ENCODE data around the gene DSCAM. TPM values are rescaled to one million over a fixed set of nuclear protein-coding genes. Genes with fewer than 3 reads are reported as not detected.

DSCAM gene
- polyA plus RNA-seq, 1 donor: 0.85 TPM

DNA sequence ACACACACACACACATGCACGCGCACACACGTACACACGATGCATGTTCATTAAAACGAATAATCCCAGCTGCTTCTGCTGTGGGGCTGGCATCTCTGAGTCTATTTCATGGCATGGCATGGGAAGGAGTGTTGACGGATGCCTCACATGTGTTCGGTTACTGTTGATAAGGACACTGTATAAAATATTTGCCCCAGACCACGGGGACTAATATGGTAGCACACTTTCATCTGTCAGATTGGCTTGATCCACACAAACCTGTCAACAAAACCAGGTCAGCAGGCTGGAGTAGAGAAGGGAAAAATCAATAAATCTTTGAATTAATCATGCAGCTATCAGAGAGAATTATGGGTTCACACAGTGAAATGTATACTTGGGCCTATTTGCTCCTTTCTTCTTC lies 171.9 kb downstream of the DSCAM start:
- WGBS (ENCODE audit: insufficient coverage, low lambda C conversion rate): no CpG with 5 or more reads among the region's 8 CpGs
- no peaks in the 10 kb centered on the region for H3K27me3 ChIP-seq (ENCODE audit: control insufficient read depth, insufficient read depth, low read length)
- no peak overlapping the region for H3K4me3 ChIP-seq (ENCODE audit: low read length)
- no peak overlapping the region for H3K27ac ChIP-seq (ENCODE audit: low read length)
- H3K9me3 ChIP-seq (ENCODE audit: control insufficient read depth, low read depth, low read length): no peaks in the 10 kb centered on the region
- no peaks in the 10 kb centered on the region for H3K4me1 ChIP-seq (ENCODE audit: control insufficient read depth, insufficient read depth, low read length)
- H3K36me3 ChIP-seq (ENCODE audit: control insufficient read depth, insufficient read depth, low read length): no peaks in the 10 kb centered on the region
- DNase-seq: no peak

DNA sequence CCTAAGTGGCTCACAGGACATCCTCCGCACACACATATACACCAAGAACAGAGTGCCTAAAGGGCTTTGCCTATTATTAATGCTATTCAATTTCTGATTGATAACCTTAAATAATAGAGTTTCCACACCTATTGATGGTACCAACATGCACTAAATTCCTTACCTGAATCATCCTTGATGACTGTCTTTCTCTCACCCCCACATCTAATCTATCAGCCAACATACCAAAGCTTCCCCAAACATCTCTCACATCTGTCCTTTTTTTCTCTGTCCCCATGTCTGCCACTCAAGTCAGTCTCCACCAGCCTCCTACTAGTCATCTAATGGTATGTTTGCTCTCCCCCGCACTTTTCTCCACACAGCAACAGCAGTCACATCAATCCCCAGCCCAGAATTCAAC lies 174.4 kb downstream of the DSCAM start:
- Histone ChIP-seq H3K9me3 (ENCODE audit: control insufficient read depth, low read depth, low read length) (no peaks in the 10 kb centered on the region), H3K27ac (ENCODE audit: low read length) (no peak overlapping the region), H3K27me3 (ENCODE audit: control insufficient read depth, insufficient read depth, low read length) (no peaks in the 10 kb centered on the region), H3K4me3 (ENCODE audit: low read length) (no peak overlapping the region), H3K4me1 (ENCODE audit: control insufficient read depth, insufficient read depth, low read length) (no peaks in the 10 kb centered on the region), H3K36me3 (ENCODE audit: control insufficient read depth, insufficient read depth, low read length) (no peaks in the 10 kb centered on the region)
- WGBS (ENCODE audit: insufficient coverage, low lambda C conversion rate): no CpG with 5 or more reads among the region's 2 CpGs
- no peak for DNase-seq

DNA sequence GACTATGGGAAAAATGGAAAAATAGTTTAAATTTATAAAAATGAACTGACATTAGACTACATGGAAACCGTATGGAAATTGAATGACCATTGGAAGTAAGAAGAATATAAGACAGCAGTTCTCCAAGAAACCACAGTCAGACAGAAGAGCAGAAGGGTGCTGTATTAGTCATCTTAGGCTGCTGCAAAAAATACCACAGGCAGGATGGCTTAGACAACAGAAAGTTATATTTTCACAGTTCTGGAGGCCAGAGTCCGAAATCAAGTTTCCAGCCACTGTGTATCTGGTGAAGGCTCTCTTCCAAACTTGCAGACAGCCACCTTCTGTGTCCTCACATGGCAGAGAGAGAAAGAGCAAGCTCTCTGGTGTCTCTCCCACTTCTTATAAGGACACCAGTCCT lies 175.2 kb downstream of the DSCAM start:
- DNase-seq: no peak
- Histone ChIP-seq H3K27ac (ENCODE audit: low read length) (no peak overlapping the region), H3K36me3 (ENCODE audit: control insufficient read depth, insufficient read depth, low read length) (no peaks in the 10 kb centered on the region), H3K4me1 (ENCODE audit: control insufficient read depth, insufficient read depth, low read length) (no peaks in the 10 kb centered on the region), H3K4me3 (ENCODE audit: low read length) (no peak overlapping the region), H3K9me3 (ENCODE audit: control insufficient read depth, low read depth, low read length) (no peaks in the 10 kb centered on the region), H3K27me3 (ENCODE audit: control insufficient read depth, insufficient read depth, low read length) (no peaks in the 10 kb centered on the region)
- WGBS (ENCODE audit: insufficient coverage, low lambda C conversion rate): 78% methylated on average over 1 of the region's 2 CpGs

DNA sequence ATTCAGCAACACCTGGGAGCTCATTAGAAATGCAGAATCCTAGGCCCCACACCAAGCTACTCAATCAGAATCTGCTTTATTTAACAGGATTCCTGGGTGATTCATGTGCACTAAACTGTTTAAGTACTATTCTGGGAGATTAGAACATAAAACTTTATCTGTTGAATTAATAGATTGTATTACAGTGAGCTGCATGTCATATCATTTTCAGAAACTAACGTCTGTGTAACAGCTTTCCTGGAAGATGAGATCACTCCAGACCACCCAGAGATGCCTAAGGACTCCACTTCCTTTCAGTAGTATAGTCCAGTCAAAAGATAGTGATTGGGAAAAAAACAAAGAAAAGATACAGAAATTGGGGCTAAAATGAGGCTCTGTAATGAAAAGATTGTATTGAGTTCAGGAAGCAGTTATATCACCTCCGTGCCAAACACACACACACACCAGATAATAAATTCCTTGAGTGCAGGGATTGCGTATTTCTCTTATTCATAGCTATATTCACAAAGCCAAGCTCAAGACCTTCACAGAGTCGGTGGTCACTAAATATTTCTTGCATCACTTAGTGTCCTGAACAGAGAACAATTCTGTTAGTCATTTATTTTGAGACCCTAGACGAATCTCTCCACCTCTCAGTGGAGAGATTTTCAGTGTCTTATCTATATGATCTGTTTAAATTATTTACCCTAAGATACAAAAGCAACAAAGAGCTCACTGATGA lies 178.2 kb downstream of the DSCAM start:
- Histone ChIP-seq H3K4me3 (ENCODE audit: low read length) (no peak overlapping the region), H3K27ac (ENCODE audit: low read length) (no peak overlapping the region), H3K27me3 (ENCODE audit: control insufficient read depth, insufficient read depth, low read length) (no peaks in the 10 kb centered on the region), H3K9me3 (ENCODE audit: control insufficient read depth, low read depth, low read length) (no peaks in the 10 kb centered on the region), H3K4me1 (ENCODE audit: control insufficient read depth, insufficient read depth, low read length) (no peaks in the 10 kb centered on the region), H3K36me3 (ENCODE audit: control insufficient read depth, insufficient read depth, low read length) (no peaks in the 10 kb centered on the region)
- DNase-seq: no peak
- whole genome bisulfite sequencing (ENCODE audit: insufficient coverage, low lambda C conversion rate): 60% methylated on average over 1 of the region's 5 CpGs

DNA sequence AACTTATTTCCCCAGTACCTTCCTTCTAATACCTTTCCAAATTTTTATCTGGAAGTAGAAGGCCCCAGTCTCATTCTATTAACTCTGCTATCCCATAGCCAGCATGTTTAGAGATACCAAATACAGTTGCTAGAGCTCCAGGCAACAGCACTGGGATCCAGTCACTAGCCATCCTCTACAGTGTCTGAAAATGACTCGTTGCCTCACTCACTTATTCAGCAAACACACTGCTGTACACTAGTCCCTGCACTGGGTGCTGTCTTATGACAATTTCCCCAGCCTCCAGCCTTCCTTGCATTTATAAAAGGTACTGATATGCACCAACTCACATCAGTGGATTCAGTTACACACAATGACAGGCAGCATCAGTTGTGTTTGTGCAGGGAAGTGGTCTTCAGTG lies 179.0 kb downstream of the DSCAM start:
- no peak overlapping the region for H3K27ac ChIP-seq (ENCODE audit: low read length)
- H3K36me3 ChIP-seq (ENCODE audit: control insufficient read depth, insufficient read depth, low read length): no peaks in the 10 kb centered on the region
- no peaks in the 10 kb centered on the region for H3K4me1 ChIP-seq (ENCODE audit: control insufficient read depth, insufficient read depth, low read length)
- no CpG with 5 or more reads among the region's 1 CpG for WGBS (ENCODE audit: insufficient coverage, low lambda C conversion rate)
- H3K27me3 ChIP-seq (ENCODE audit: control insufficient read depth, insufficient read depth, low read length): no peaks in the 10 kb centered on the region
- no peak for DNase-seq
- no peak overlapping the region for H3K4me3 ChIP-seq (ENCODE audit: low read length)
- no peaks in the 10 kb centered on the region for H3K9me3 ChIP-seq (ENCODE audit: control insufficient read depth, low read depth, low read length)

DNA sequence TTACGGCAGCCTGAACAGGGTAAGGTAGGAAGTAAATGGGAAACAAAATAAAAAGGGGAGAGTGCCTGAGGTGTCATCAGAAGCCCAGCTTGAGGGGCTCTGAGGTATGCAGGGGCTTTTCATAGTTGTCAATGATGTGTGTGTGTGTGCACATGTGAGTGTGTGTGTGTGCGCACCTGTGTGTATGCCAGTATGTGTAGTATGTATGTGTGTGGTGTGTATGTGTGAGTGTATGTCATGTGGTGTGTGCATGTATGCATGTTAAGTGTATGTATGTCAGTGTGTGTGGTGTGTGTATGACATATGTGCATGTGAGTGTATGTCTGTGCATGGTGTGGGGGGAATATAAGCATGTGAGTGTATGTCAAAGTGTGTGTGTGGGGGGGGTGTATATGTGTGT lies 184.1 kb downstream of the DSCAM start:
- Histone ChIP-seq H3K36me3 (ENCODE audit: control insufficient read depth, insufficient read depth, low read length) (no peaks in the 10 kb centered on the region), H3K27ac (ENCODE audit: low read length) (no peak overlapping the region), H3K4me3 (ENCODE audit: low read length) (no peak overlapping the region), H3K4me1 (ENCODE audit: control insufficient read depth, insufficient read depth, low read length) (no peaks in the 10 kb centered on the region), H3K9me3 (ENCODE audit: control insufficient read depth, low read depth, low read length) (no peaks in the 10 kb centered on the region), H3K27me3 (ENCODE audit: control insufficient read depth, insufficient read depth, low read length) (no peaks in the 10 kb centered on the region)
- DNase-seq: no peak
- 88% methylated on average over 1 of the region's 2 CpGs for WGBS (ENCODE audit: insufficient coverage, low lambda C conversion rate)

DNA sequence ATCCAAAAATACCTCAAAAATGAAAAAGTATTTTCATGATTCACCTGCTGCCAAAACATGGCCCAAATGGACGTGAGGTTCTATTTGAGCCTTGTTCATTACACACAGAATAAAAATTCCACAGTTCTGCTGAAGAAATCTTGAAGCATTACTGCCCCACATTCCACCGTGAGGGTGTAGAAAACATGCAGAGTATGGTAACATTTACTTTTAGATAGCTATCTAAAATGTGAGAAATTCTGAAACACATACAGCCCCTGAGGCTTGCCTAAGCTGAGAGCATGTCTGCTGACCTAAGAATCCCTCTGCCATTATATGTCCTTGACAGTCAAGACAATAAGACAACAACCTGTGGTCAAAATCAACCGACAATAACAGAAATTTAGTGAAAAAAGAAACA lies 186.5 kb downstream of the DSCAM start:
- Histone ChIP-seq H3K4me1 (ENCODE audit: control insufficient read depth, insufficient read depth, low read length) (no peaks in the 10 kb centered on the region), H3K4me3 (ENCODE audit: low read length) (no peak overlapping the region), H3K36me3 (ENCODE audit: control insufficient read depth, insufficient read depth, low read length) (no peaks in the 10 kb centered on the region), H3K27ac (ENCODE audit: low read length) (no peak overlapping the region), H3K27me3 (ENCODE audit: control insufficient read depth, insufficient read depth, low read length) (no peaks in the 10 kb centered on the region), H3K9me3 (ENCODE audit: control insufficient read depth, low read depth, low read length) (no peaks in the 10 kb centered on the region)
- no CpG with 5 or more reads among the region's 3 CpGs for WGBS (ENCODE audit: insufficient coverage, low lambda C conversion rate)
- no peak for DNase-seq

GRCh38 chr21:40658311-40658710 lies 188.6 kb downstream of the DSCAM start:
- H3K9me3 ChIP-seq (ENCODE audit: control insufficient read depth, low read depth, low read length): no peaks in the 10 kb centered on the region
- DNase-seq: no peak
- H3K4me1 ChIP-seq (ENCODE audit: control insufficient read depth, insufficient read depth, low read length): no peaks in the 10 kb centered on the region
- WGBS (ENCODE audit: insufficient coverage, low lambda C conversion rate): 83% methylated on average over 1 of the region's 3 CpGs
- no peaks in the 10 kb centered on the region for H3K36me3 ChIP-seq (ENCODE audit: control insufficient read depth, insufficient read depth, low read length)
- no peak overlapping the region for H3K27ac ChIP-seq (ENCODE audit: low read length)
- H3K27me3 ChIP-seq (ENCODE audit: control insufficient read depth, insufficient read depth, low read length): no peaks in the 10 kb centered on the region
- no peak overlapping the region for H3K4me3 ChIP-seq (ENCODE audit: low read length)

DNA sequence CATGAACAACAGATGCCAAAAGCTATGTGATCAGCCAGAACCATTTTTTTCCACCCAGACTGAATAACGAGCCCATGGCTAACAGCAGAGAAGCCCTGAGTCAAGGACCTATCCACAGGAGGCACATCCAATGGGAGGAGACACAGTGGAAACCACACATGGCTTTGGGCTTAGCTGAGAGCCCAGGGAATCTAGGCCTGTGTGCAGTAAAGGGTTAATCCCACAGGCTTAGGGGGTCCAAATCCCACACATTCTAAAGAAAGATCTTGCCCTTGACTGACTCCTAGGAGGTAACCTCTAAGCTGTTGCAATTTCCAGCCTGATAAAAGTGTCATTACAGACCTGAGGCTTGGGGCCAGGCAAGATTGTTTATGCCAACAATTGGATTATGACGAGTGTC lies 194.5 kb downstream of the DSCAM start:
- DNase-seq: no peak
- H3K4me3 ChIP-seq (ENCODE audit: low read length): no peak overlapping the region
- no peaks in the 10 kb centered on the region for H3K27me3 ChIP-seq (ENCODE audit: control insufficient read depth, insufficient read depth, low read length)
- H3K36me3 ChIP-seq (ENCODE audit: control insufficient read depth, insufficient read depth, low read length): no peaks in the 10 kb centered on the region
- no peak overlapping the region for H3K27ac ChIP-seq (ENCODE audit: low read length)
- H3K4me1 ChIP-seq (ENCODE audit: control insufficient read depth, insufficient read depth, low read length): no peaks in the 10 kb centered on the region
- no CpG with 5 or more reads among the region's 2 CpGs for WGBS (ENCODE audit: insufficient coverage, low lambda C conversion rate)
- peaks cover 6% of the 10 kb centered on the region for H3K9me3 ChIP-seq (ENCODE audit: control insufficient read depth, low read depth, low read length)

DNA sequence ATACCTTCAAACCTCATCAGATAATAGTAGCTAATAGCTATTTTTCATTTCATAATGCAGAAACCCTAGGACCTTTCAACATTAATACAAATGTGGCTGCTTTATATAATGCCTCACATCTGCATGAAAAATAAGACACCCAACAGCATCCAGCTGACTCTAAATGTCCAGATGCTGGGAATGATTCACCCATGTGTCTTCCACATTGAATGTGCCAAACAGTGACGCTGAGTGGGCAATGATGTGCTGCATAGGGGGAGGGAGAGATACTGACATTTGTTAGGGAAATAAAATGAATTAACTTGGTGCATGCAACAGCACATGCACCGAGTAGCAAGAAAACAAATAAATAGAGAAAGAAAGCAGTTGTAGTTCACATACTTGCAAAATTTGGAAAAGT lies 199.3 kb downstream of the DSCAM start:
- no peaks in the 10 kb centered on the region for H3K4me1 ChIP-seq (ENCODE audit: control insufficient read depth, insufficient read depth, low read length)
- H3K27ac ChIP-seq (ENCODE audit: low read length): no peak overlapping the region
- no peaks in the 10 kb centered on the region for H3K36me3 ChIP-seq (ENCODE audit: control insufficient read depth, insufficient read depth, low read length)
- H3K4me3 ChIP-seq (ENCODE audit: low read length): no peak overlapping the region
- no peak for DNase-seq
- H3K9me3 ChIP-seq (ENCODE audit: control insufficient read depth, low read depth, low read length): peaks cover 6% of the 10 kb centered on the region
- no peaks in the 10 kb centered on the region for H3K27me3 ChIP-seq (ENCODE audit: control insufficient read depth, insufficient read depth, low read length)
- 83% methylated on average over 1 of the region's 2 CpGs for WGBS (ENCODE audit: insufficient coverage, low lambda C conversion rate)

DNA sequence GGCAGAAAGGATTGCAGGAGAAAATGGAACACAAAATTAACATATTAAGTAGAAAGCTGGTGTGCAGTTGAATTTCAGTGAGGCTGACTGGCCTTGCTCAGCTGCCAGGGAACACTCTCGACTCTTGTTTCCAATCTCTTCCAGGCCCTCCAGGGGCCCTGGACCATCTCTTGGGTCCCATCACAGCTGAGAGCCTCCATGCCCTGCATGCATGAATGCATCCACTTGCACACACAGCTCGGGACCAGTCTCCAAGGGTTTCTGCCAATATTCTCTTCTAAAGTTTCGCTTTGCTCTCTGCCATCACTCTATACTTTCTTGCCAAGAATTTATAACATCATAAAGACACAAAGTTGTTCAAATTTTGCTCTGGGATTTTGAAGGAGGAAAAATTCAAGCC lies 200.3 kb downstream of the DSCAM start:
- H3K9me3 ChIP-seq (ENCODE audit: control insufficient read depth, low read depth, low read length): peaks cover 6% of the 10 kb centered on the region
- no peaks in the 10 kb centered on the region for H3K36me3 ChIP-seq (ENCODE audit: control insufficient read depth, insufficient read depth, low read length)
- no peaks in the 10 kb centered on the region for H3K4me1 ChIP-seq (ENCODE audit: control insufficient read depth, insufficient read depth, low read length)
- H3K27ac ChIP-seq (ENCODE audit: low read length): no peak overlapping the region
- no peak overlapping the region for H3K4me3 ChIP-seq (ENCODE audit: low read length)
- DNase-seq: no peak
- 95% methylated on average over 2 of the region's 3 CpGs for WGBS (ENCODE audit: insufficient coverage, low lambda C conversion rate)
- no peaks in the 10 kb centered on the region for H3K27me3 ChIP-seq (ENCODE audit: control insufficient read depth, insufficient read depth, low read length)

Measured in large intestine (tissue), 3 donors.